ENCODE results near the gene CLDND1. TPM values are rescaled to one million over a fixed set of nuclear protein-coding genes. Genes with fewer than 3 reads are reported as not detected.

CLDND1 gene
- total and polyA plus RNA-seq, 2 experiments from 2014 or later: 59.8 to 92.7 TPM

GRCh38 chr3:98514948-98515347 is 7.8 kb downstream of the CLDND1 start:
- no peaks in the 10 kb centered on the region for H3K27me3 Mint-ChIP-seq (ENCODE audit: insufficient read depth, low read depth, poor library complexity)
- Histone ChIP-seq H3K4me2 (no peak overlapping the region), H3K9me2 (ENCODE audit: insufficient read depth) (no peaks in the 10 kb centered on the region), H4K20me1 (replicated peaks; ENCODE audit: insufficient read depth) (peaks cover 15% of the 10 kb centered on the region), H3K4me1 (ENCODE audit: insufficient read depth) (peaks cover 19% of the 10 kb centered on the region), H3K79me2 (replicated peaks; ENCODE audit: insufficient read depth) (peaks cover 24% of the 10 kb centered on the region), H2AFZ (no peak overlapping the region), H3K27me3 (ENCODE audit: insufficient read depth) (no peaks in the 10 kb centered on the region), H3K4me3 (no peak overlapping the region), H3K27ac (ENCODE audit: low read depth) (no peak overlapping the region), H3F3A (replicated peaks; ENCODE audit: low read depth) (no peaks in the 10 kb centered on the region), H3K36me3 (ENCODE audit: insufficient read depth) (peaks cover 3% of the 10 kb centered on the region; the same call in 1 of the 2 replicates)
- H3K9me3 Mint-ChIP-seq: no peaks in the 10 kb centered on the region
- peaks cover 22% of the 10 kb centered on the region for H3K4me1 Mint-ChIP-seq
- ATAC-seq: no peak
- DNase-seq (ENCODE audit: low spot score): no peak
- no peak overlapping the region for H3K4me3 Mint-ChIP-seq
- peaks cover 28% of the 10 kb centered on the region for H3K36me3 Mint-ChIP-seq (ENCODE audit: low read depth)
- no peak overlapping the region for H3K27ac Mint-ChIP-seq
- no peak for TF ChIP-seq JUNB (IDR thresholded peaks at IDR 0.05; ENCODE audit: unreplicated experiment)
- no peak for TF ChIP-seq EZH2phosphoT487 (IDR thresholded peaks at IDR 0.05; ENCODE audit: unreplicated experiment)
- TF ChIP-seq STAT1 (IDR thresholded peaks at IDR 0.05; ENCODE audit: unreplicated experiment): no peak
- TF ChIP-seq ZNF331 (CRISPR knock-in tag; IDR thresholded peaks at IDR 0.05; ENCODE audit: low read depth): no peak
- no peak for TF ChIP-seq ZNF462 (CRISPR knock-in tag; IDR thresholded peaks at IDR 0.05)
- TF ChIP-seq CTCF (conservative IDR thresholded peaks at IDR 0.05; ENCODE audit: low read depth in 2 of 2): no peak
- no peak for TF ChIP-seq POLR2AphosphoS5 (IDR thresholded peaks at IDR 0.05; ENCODE audit: low read depth)
- no peak for TF ChIP-seq CREB1 (CRISPR knock-in tag; IDR thresholded peaks at IDR 0.05; ENCODE audit: low read depth)
- no peak for TF ChIP-seq REST (IDR thresholded peaks at IDR 0.05; ENCODE audit: unreplicated experiment)
- no peak for TF ChIP-seq ETS1 (IDR thresholded peaks at IDR 0.05)
- no peak for TF ChIP-seq EZH2 (IDR thresholded peaks at IDR 0.05; ENCODE audit: low read depth, unreplicated experiment)
- no peak for TF ChIP-seq ZNF114 (CRISPR knock-in tag; IDR thresholded peaks at IDR 0.05)
- no peak for TF ChIP-seq NANOG (IDR thresholded peaks at IDR 0.05; ENCODE audit: borderline replicate concordance)

All from GM23338 (cell line).